Lung (tissue), 12 donors: ENCODE results near the gene TOLLIP. TPM values are rescaled to one million over a fixed set of nuclear protein-coding genes. Genes with fewer than 3 reads are reported as not detected.
"Not testable (repeated sequence)": the region's sequence is repeated elsewhere in the genome, so short reads cannot be mapped to it uniquely, and the experiment has no call there.

Experiments used
- ATAC-seq: fragments of 200-7000 bp; cut with Tn5 transposase; one replicate; pipeline ENCODE4 v1.9.1; 2020; ENCODE audit warnings: moderate number of reproducible peaks; ENCODE audit not compliant: insufficient read depth, low FRiP score
- DNase-seq, 3 donors: peaks; one replicate each; pipeline ENCODE4 v3.0.0-alpha.2; 2013 to 2017
- H3K27ac ChIP-seq, 2 donors: one replicate each; pipeline ENCODE4 v1.5.1; 2013; ENCODE audit warnings: mild to moderate bottlenecking in 2 of 2, moderate library complexity in 2 of 2, control low read depth in 1 of 2, inconsistent platforms in 1 of 2, low read depth in 1 of 2, low read length in 1 of 2
- H3K27me3 ChIP-seq, 3 donors: one replicate each; pipeline ENCODE4 v1.5.1; 2013; ENCODE audit warnings: low read length in 2 of 3; ENCODE audit not compliant: control insufficient read depth in 3 of 3, insufficient read depth in 3 of 3
- H3K36me3 ChIP-seq, 4 donors: one replicate each; pipeline ENCODE4 v1.5.1; 2013; ENCODE audit warnings: low read length in 4 of 4, mild to moderate bottlenecking in 1 of 4, moderate library complexity in 1 of 4; ENCODE audit not compliant: control insufficient read depth in 4 of 4, insufficient read depth in 4 of 4
- H3K4me1 ChIP-seq, 5 donors: one replicate each; pipeline ENCODE4 v1.5.1; 2013; ENCODE audit warnings: low read length in 5 of 5, mild to moderate bottlenecking in 2 of 5, moderate library complexity in 1 of 5; ENCODE audit not compliant: control insufficient read depth in 5 of 5, insufficient read depth in 5 of 5
- H3K4me3 ChIP-seq: one replicate; pipeline ENCODE4 v1.5.1; 2013; ENCODE audit warnings: mild to moderate bottlenecking, control low read depth, moderate library complexity
- H3K9ac ChIP-seq, 2 donors: one replicate each; pipeline ENCODE4 v1.5.1; 2013; ENCODE audit warnings: low read length in 2 of 2, control low read depth in 1 of 2; ENCODE audit not compliant: insufficient read depth in 1 of 2
- H3K9me3 ChIP-seq, 4 donors: one replicate each; pipeline ENCODE4 v1.5.1; 2013; ENCODE audit warnings: low read length in 3 of 4, mild to moderate bottlenecking in 1 of 4, moderate library complexity in 1 of 4; ENCODE audit not compliant: control insufficient read depth in 4 of 4, insufficient read depth in 3 of 4
- WGBS, 2 donors: extraction: QIAGEN DNeasy Blood & Tissue Kit; methylation state at CpG; one replicate each; pipeline ENCODE4 v1.1.7; 2013; 5-methylcytosine and 5-hydroxymethylcytosine counted together
- polyA plus RNA-seq, 2 donors: library from polyadenylated mRNA; stranded (reverse); fragments of 200-250 nt; gene quantifications; one replicate each; pipeline ENCODE4 v1.2.1, GENCODE V29; 2013
- total RNA-seq, 2 donors: library from RNA; depleted of rRNA in 1 of 2; stranded (reverse); fragments of >200 nt in 1 of 2; gene quantifications; one replicate each; pipeline ENCODE4 v1.2.1, GENCODE V29; 2014 to 2021
- TF ChIP-seq, protein P1 (sequence below): IDR thresholded peaks from 2 replicates; pipeline ENCODE4 v1.5.1; 2012; ENCODE audit warnings: mild to moderate bottlenecking; ENCODE audit errors: control extremely low read depth, extremely low read depth
- donor health status: control.
- donor health status: control.
- donor health status: Bipolar disorder and iron deficiency.
- donor health status: healthy.
- donor health status: DM: yes; HTN: yes; CAD: no.

Gene TOLLIP
- total and polyA plus RNA-seq, 4 donors: 26.9 to 79.4 (median 43.4) TPM

DNA sequence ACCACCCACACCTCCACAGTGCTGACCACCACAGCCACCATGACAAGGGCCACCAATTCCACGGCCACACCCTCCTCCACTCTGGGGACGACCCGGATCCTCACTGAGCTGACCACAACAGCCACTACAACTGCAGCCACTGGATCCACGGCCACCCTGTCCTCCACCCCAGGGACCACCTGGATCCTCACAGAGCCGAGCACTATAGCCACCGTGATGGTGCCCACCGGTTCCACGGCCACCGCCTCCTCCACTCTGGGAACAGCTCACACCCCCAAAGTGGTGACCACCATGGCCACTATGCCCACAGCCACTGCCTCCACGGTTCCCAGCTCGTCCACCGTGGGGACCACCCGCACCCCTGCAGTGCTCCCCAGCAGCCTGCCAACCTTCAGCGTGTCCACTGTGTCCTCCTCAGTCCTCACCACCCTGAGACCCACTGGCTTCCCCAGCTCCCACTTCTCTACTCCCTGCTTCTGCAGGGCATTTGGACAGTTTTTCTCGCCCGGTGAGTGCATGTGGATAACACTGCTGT lies 58.1 kb downstream of the TOLLIP start:
- Histone ChIP-seq H3K27ac (no peak overlapping the region), H3K4me1 (no peaks in the 10 kb centered on the region), H3K9ac (no peak overlapping the region), H3K9me3 (peaks cover 0 to 5% (median 0%) of the 10 kb centered on the region in 4 donors), H3K4me3 (no peak overlapping the region), H3K27me3 (no peaks in the 10 kb centered on the region), H3K36me3 (no peaks in the 10 kb centered on the region)
- ATAC-seq (no peak), DNase-seq (no peak)
- TF ChIP-seq, protein P1, sequence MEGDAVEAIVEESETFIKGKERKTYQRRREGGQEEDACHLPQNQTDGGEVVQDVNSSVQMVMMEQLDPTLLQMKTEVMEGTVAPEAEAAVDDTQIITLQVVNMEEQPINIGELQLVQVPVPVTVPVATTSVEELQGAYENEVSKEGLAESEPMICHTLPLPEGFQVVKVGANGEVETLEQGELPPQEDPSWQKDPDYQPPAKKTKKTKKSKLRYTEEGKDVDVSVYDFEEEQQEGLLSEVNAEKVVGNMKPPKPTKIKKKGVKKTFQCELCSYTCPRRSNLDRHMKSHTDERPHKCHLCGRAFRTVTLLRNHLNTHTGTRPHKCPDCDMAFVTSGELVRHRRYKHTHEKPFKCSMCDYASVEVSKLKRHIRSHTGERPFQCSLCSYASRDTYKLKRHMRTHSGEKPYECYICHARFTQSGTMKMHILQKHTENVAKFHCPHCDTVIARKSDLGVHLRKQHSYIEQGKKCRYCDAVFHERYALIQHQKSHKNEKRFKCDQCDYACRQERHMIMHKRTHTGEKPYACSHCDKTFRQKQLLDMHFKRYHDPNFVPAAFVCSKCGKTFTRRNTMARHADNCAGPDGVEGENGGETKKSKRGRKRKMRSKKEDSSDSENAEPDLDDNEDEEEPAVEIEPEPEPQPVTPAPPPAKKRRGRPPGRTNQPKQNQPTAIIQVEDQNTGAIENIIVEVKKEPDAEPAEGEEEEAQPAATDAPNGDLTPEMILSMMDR: no peak
- WGBS, 2 donors: 92 to 98% methylated on average over 16 of the region's 16 CpGs

DNA sequence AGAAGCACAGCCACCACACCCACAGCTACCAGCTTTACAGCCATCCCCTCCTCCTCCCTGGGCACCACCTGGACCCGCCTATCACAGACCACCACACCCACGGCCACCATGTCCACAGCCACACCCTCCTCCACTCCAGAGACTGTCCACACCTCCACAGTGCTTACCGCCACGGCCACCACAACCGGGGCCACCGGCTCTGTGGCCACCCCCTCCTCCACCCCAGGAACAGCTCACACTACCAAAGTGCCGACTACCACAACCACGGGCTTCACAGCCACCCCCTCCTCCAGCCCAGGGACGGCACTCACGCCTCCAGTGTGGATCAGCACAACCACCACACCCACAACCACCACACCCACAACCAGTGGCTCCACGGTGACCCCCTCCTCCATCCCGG lies 59.0 kb downstream of the TOLLIP start:
- H3K36me3 ChIP-seq, H3K9me3 ChIP-seq, H3K27ac ChIP-seq, H3K27me3 ChIP-seq, H3K4me3 ChIP-seq, DNase-seq, H3K4me1 ChIP-seq, H3K9ac ChIP-seq, ATAC-seq: not testable (repeated sequence)
- WGBS, 2 donors: 94 to 100% methylated on average over 2 to 4 of the region's 12 CpGs

DNA sequence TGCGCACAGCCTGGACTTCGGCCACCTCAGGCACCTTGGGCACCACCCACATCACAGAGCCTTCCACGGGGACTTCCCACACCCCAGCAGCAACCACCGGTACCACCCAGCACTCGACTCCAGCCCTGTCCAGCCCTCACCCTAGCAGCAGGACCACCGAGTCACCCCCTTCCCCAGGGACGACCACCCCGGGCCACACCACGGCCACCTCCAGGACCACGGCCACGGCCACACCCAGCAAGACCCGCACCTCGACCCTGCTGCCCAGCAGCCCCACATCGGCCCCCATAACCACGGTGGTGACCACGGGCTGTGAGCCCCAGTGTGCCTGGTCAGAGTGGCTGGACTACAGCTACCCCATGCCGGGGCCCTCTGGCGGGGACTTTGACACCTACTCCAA lies 60.5 kb downstream of the TOLLIP start:
- not testable (repeated sequence) for H3K9me3 ChIP-seq, H3K27me3 ChIP-seq, H3K27ac ChIP-seq, DNase-seq, H3K9ac ChIP-seq, ATAC-seq, H3K4me1 ChIP-seq, H3K36me3 ChIP-seq, H3K4me3 ChIP-seq
- 92 to 99% methylated on average over 9 to 13 of the region's 18 CpGs for WGBS, 2 donors

DNA sequence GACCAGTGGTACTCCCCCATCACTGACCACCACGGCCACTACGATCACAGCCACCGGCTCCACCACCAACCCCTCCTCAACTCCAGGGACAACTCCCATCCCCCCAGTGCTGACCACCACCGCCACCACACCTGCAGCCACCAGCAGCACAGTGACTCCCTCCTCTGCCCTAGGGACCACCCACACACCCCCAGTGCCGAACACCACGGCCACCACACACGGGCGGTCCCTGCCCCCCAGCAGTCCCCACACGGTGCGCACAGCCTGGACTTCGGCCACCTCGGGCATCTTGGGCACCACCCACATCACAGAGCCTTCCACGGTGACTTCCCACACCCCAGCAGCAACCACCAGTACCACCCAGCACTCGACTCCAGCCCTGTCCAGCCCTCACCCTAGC lies 62.4 kb downstream of the TOLLIP start:
- H3K9ac ChIP-seq, H3K4me3 ChIP-seq, H3K4me1 ChIP-seq, H3K27ac ChIP-seq, H3K27me3 ChIP-seq, ATAC-seq, H3K9me3 ChIP-seq, DNase-seq, H3K36me3 ChIP-seq: not testable (repeated sequence)
- 91 to 97% methylated on average over 12 to 14 of the region's 14 CpGs for WGBS, 2 donors

DNA sequence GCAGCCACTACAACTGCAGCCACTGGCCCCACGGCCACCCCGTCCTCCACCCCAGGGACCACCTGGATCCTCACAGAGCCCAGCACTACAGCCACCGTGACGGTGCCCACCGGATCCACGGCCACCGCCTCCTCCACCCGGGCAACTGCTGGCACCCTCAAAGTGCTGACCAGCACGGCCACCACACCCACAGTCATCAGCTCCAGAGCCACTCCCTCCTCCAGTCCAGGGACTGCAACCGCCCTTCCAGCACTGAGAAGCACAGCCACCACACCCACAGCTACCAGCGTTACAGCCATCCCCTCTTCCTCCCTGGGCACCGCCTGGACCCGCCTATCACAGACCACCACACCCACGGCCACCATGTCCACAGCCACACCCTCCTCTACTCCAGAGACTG lies 63.1 kb downstream of the TOLLIP start:
- H3K27me3 ChIP-seq, H3K9me3 ChIP-seq, DNase-seq, H3K4me1 ChIP-seq, H3K27ac ChIP-seq, H3K4me3 ChIP-seq, ATAC-seq, H3K9ac ChIP-seq, H3K36me3 ChIP-seq: not testable (repeated sequence)
- 89% methylated on average over 13 to 14 of the region's 14 CpGs for WGBS, 2 donors

DNA sequence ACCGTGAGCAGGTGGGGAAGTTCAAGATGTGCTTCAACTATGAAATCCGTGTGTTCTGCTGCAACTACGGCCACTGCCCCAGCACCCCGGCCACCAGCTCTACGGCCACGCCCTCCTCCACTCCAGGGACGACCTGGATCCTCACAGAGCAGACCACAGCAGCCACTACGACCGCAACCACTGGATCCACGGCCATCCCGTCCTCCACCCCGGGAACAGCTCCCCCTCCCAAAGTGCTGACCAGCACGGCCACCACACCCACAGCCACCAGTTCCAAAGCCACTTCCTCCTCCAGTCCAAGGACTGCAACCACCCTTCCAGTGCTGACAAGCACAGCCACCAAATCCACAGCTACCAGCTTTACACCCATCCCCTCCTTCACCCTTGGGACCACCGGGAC lies 63.7 kb downstream of the TOLLIP start:
- not testable (repeated sequence) for ATAC-seq, H3K27ac ChIP-seq, H3K36me3 ChIP-seq, H3K27me3 ChIP-seq, H3K9me3 ChIP-seq, H3K4me3 ChIP-seq, H3K4me1 ChIP-seq, H3K9ac ChIP-seq, DNase-seq
- WGBS, 2 donors: 88 to 96% methylated on average over 10 to 13 of the region's 14 CpGs

DNA sequence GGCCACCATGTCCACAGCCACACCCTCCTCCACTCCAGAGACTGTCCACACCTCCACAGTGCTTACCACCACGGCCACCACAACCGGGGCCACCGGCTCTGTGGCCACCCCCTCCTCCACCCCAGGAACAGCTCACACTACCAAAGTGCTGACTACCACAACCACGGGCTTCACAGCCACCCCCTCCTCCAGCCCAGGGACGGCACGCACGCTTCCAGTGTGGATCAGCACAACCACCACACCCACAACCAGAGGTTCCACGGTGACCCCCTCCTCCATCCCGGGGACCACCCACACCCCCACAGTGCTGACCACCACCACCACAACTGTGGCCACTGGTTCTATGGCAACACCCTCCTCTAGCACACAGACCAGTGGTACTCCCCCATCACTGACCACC lies 64.9 kb downstream of the TOLLIP start:
- peaks cover 0 to 12% (median 0%) of the 10 kb centered on the region in 4 donors for H3K9me3 ChIP-seq
- H3K36me3 ChIP-seq, H3K4me1 ChIP-seq, H3K27ac ChIP-seq, H3K9ac ChIP-seq, H3K27me3 ChIP-seq, H3K4me3 ChIP-seq, DNase-seq, ATAC-seq: not testable (repeated sequence)
- 86 to 97% methylated on average over 7 to 9 of the region's 9 CpGs for WGBS, 2 donors

DNA sequence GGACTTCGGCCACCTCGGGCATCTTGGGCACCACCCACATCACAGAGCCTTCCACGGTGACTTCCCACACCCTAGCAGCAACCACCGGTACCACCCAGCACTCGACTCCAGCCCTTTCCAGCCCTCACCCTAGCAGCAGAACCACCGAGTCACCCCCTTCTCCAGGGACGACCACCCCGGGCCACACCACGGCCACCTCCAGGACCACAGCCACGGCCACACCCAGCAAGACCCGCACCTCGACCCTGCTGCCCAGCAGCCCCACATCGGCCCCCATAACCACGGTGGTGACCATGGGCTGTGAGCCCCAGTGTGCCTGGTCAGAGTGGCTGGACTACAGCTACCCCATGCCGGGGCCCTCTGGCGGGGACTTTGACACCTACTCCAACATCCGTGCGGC lies 65.9 kb downstream of the TOLLIP start:
- not testable (repeated sequence) for H3K4me1 ChIP-seq, H3K4me3 ChIP-seq, H3K27ac ChIP-seq, H3K9ac ChIP-seq, H3K27me3 ChIP-seq, DNase-seq, ATAC-seq, H3K36me3 ChIP-seq
- H3K9me3 ChIP-seq: peaks cover 0 to 12% (median 0%) of the 10 kb centered on the region in 4 donors
- WGBS, 2 donors: 96 to 97% methylated on average over 9 to 14 of the region's 18 CpGs
